Stimulated activated CD4-positive, alpha-beta T cell treated with anti-CD3 and anti-CD28 coated beads, Interleukin-12 subunit alpha, Interleukin-12 subunit beta, amount 100 ng/mL, for 24 hours (primary cell): ENCODE results near the gene NLRC5.
"Not testable (repeated sequence)": the region's sequence is repeated elsewhere in the genome, so short reads cannot be mapped to it uniquely, and the experiment has no call there.

ENCODE experiments used
- DNase-seq, 2 experiments: peaks; one replicate each; pipeline ENCODE4 v3.0.0-alpha.2; 2020; ENCODE audit warnings: low read depth in 2 of 2

NLRC5 gene

DNA sequence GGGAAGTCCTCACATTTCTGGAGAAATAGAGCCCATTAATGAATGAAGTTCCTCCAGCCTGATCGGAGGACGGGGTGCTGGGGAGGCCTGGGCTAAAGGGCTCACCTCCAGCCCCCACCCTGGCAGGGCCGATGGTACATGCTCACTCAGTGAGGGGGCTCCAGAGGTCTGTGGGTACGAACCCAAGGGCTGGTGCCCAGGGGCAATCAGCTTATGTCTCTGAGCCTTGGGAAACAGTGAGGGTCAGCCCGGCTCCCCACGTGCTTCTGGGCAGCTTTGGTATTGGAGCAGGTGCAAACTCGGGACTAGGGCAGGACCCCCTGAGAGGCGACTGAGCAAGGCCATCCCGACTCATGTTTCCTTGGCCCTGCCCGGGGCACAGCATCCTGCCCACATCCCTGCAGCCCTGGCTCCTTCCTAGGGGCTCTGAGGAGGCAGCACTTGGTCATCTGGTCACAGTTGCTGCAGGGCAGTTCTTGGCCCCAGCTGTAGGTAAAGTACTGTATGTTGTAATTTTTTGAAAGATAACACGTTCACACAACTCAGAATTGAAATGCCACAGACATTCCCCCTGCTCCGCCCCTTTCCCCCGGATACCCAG is 28.6 kb upstream of the NLRC5 start:
- no peak for DNase-seq

DNA sequence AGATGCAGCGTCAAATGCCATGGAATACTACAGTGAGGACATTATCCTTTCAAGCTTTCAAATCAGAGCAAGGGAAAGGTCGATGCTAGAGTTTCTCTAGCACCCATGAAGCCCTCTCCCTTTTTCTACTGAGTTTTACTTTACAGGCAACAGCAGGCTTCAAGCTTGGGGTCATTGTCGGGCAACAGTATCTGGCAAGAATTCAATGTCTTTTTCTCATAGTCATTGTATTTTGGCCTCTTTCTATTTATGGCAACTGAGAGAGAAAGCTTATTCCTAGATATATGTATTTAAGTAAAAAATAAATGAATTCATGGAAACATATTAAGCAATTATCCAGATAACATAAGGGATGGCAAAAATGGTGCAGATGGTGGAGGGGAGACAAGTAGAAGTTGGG is 28.0 kb upstream of the NLRC5 start:
- DNase-seq: no peak

DNA sequence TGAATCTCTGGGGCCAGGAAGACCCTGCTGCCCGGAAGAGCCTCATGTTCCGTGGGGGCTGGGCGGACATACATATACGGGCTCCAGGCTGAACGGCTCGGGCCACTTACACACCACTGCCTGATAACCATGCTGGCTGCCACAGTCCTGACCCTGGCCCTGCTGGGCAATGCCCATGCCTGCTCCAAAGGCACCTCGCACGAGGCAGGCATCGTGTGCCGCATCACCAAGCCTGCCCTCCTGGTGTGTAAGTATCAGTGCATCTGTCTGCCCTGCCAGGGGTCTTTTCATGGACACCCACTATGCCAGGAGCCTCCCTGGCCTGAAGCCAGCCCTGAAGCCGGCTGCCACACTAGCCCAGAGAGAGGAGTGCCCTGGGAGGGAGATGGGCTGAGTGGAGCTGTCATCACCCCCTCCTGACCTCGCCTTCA is 27.5 kb upstream of the NLRC5 start, which contains the start of gene CETP:
TSS of gene CETP (plus strand) at position 100 of the 431 bp plus-strand sequence. CDS start at position 130, 30 bp downstream.
- DNase-seq: no peak

GRCh38 chr16:56964243-56965148 is 24.9 kb upstream of the NLRC5 start:
- DNase-seq: peak; percentile 85 to 97

- DNase-seq: no peak
These were observed 23.9 kb upstream of the NLRC5 start for GRCh38 chr16:56965149-56966092.

DNA sequence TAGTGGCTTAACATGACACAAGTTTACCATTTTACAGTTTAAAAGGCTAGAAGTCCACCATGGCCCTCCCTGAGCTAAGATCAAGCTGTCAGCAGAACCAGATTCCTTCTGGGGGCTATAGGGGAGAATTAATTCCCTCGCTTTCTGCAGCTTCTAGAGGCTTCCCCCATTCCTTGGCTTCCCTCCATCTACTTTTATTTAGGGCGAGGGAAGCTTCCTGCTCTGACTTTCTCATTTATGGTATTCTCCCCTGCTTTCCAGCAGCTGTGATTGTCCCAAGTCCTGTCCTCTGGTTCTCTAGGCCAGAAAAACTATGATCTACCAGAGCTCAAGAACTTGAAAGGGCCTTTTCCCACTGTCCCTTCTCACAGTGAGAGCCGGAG is 23.3 kb upstream of the NLRC5 start:
- no peak for DNase-seq

GRCh38 chr16:56967733-56968132 is 21.6 kb upstream of the NLRC5 start:
- DNase-seq: no peak

GRCh38 chr16:56969769-56970168 is 19.6 kb upstream of the NLRC5 start:
- DNase-seq: no peak

DNA sequence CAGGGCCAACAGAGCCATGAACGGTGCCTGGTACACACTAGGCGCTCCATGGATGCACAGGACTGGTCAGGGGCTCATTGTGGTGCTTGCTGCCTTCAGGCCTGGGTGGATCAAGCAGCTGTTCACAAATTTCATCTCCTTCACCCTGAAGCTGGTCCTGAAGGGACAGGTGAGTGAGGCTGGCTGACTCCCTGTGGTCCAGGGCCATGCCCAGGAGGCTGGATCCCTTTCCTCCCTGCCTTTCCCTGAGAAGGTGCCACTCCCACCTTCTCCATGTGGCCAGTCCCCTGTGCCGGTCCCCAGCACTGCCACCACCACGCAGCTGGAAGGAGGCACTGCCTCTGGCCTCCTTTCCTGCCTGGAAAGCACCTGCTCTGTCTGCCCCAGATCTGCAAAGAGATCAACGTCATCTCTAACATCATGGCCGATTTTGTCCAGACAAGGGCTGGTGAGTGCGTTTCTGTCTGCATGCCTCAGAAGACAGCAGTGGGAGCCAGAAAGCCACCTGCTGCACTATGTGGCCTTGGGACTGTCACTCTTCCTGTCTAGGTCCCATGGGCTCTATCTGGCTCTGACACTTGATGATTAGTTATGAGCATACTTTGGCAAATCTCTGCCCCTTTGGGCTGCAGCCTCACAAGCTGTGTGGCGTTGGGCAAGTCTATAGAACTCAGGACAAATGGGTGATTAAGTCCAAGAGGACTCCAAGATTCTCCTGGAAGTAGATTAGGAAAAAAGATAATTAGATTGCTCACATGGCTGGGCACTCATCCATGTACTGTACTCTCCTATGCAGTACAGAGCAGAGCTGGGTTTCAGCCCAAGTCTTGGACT is 18.2 kb upstream of the NLRC5 start:
- no peak for DNase-seq

GRCh38 chr16:56971768-56972043 is 17.7 kb upstream of the NLRC5 start:
- DNase-seq: no peak

GRCh38 chr16:56972403-56973293 is 16.7 kb upstream of the NLRC5 start:
- no peak for DNase-seq

DNA sequence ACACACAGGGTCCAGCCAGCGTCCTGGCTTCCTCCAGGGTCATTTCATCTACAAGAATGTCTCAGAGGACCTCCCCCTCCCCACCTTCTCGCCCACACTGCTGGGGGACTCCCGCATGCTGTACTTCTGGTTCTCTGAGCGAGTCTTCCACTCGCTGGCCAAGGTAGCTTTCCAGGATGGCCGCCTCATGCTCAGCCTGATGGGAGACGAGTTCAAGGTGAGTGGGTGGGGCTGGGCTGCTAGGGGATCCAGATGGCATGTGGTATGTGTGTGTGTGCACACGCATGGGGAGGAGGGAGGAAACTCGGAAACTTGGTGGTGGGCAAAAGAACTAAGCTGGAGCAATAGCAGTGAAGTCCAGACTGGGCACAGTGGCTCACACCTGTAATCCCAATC is 16.1 kb upstream of the NLRC5 start:
- DNase-seq: no peak

GRCh38 chr16:56973899-56974298 is 15.5 kb upstream of the NLRC5 start:
- DNase-seq: not testable (repeated sequence)

- no peak for DNase-seq
These were observed 14.6 kb upstream of the NLRC5 start for GRCh38 chr16:56974549-56975300.

DNA sequence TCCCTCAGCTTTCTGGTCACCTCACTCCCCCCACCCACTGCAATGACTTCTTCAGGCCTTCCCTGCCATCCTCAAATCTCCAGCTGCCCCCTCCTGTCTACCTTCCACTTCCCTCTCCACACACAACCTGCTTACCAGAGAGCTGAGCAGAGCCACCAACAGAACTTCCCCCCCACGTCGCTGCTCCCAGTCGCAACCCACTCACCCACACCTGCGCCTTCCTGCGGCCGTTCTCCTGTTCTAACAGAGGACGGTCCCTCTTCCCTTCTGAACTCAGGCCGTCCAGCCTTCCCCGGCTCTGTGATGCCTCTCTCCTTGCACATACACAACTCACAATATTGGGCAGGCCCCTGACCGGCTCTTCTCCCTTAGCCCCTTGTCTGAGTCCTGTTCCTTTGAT is 13.6 kb upstream of the NLRC5 start:
- DNase-seq: no peak

- DNase-seq: no peak
These were observed 12.1 kb upstream of the NLRC5 start for GRCh38 chr16:56977216-56977615.

DNA sequence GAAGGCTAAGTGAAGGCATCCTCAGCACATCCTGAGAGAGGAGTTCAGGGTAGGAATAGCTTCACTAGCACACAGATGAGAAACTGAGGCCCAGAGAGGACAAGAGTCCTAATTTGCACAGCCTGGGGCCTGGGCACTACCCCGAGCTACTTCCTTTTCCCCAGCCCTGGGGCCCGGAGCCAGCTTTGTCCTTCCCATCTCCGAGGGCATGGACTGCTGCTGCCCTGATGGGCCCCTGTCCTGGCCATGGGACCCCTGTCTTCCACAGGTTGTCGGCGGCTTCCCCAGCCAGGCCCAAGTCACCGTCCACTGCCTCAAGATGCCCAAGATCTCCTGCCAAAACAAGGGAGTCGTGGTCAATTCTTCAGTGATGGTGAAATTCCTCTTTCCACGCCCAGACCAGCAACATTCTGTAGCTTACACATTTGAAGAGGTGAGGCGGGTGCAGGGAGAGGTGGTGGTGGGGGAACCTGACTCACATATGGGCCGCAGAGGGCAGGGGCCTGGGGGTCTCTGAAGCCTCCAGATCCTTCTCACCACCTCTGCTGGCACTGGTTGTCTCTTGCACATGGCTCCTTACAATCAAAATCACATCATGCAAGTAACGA is 11.4 kb upstream of the NLRC5 start:
- DNase-seq: no peak

DNA sequence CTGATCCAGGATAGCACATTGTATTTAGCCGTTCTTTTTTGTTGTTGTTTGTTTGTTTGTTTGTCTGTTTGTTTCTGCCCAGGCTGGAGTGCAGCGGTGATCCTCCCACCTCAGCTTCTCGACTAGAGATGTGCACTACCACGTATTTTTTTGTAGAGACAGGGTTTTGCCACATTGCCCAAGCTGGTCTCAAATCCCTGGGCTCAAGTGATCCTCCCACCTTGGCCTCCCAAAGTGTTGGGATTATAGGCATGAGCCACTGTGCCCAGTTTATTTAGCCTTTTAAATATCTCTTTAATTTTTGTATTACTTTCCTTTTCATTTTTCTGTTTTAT is 9.2 kb upstream of the NLRC5 start:
- no peak for DNase-seq
